BJ (cell line): ENCODE measurements around the gene GALNT17. TPM values are rescaled to one million over a fixed set of nuclear protein-coding genes. Genes with fewer than 3 reads are reported as not detected.

Experiments
- CTCF ChIA-PET: fragments of 350-600 bp; formaldehyde crosslinking; extraction: SDS; loops from one replicate; lab custom pipeline; 2021; ENCODE audit warnings: antibody characterized with exemption, inconsistent platforms; lab: Yijun Ruan, JAX
- POLR2A ChIA-PET: fragments of 300-600 bp; sonication (Branson Sonifier 250); formaldehyde crosslinking; extraction: SDS; loops from one replicate; lab custom pipeline; 2021; ENCODE audit warnings: antibody characterized with exemption; lab: Charles Lee
- DNase-seq: peaks from one replicate; pipeline ENCODE4 v3.0.0-alpha.2; 2011; ENCODE audit warnings: low read depth
- H3K27me3 ChIP-seq: 2 replicates; pipeline ENCODE4 v1.6.0; 2011; ENCODE audit warnings: low read length; ENCODE audit not compliant: control insufficient read depth, insufficient read depth
- H3K36me3 ChIP-seq: 2 replicates; pipeline ENCODE4 v1.5.1; 2011; ENCODE audit warnings: low read length; ENCODE audit not compliant: control insufficient read depth, insufficient read depth
- H3K4me3 ChIP-seq: 2 replicates; pipeline ENCODE4 v1.5.1; 2011; ENCODE audit warnings: low read depth, mild to moderate bottlenecking, control low read depth, low read length
- CTCF ChIP-seq: IDR thresholded peaks from 2 replicates; pipeline ENCODE4 v1.5.1; 2011; ENCODE audit warnings: low read depth, mild to moderate bottlenecking, control low read depth, inconsistent platforms, low read length, moderate library complexity; ENCODE audit not compliant: insufficient read depth
- polyA plus RNA-seq: library from polyadenylated mRNA; depleted of rRNA; stranded (reverse); fragments of >200 nt; gene quantifications from 2 replicates; pipeline ENCODE4 v1.2.3, GENCODE V29; 2011

The GALNT17 gene
- polyA plus RNA-seq, 1 experiment, result not detected

- ChIA-PET POLR2A (no interaction called here), CTCF (no interaction called here)
- Histone ChIP-seq H3K4me3 (no peak overlapping the region), H3K27me3 (no peaks in the 10 kb centered on the region), H3K36me3 (no peaks in the 10 kb centered on the region)
- TF ChIP-seq CTCF, result no peak
- DNase-seq, result no peak
These were observed 466.6 kb downstream of the GALNT17 start for GRCh38 chr7:71598553-71598952.

- Histone ChIP-seq H3K4me3 (no peak overlapping the region), H3K36me3 (no peaks in the 10 kb centered on the region), H3K27me3 (no peaks in the 10 kb centered on the region)
- ChIA-PET POLR2A (no interaction called here), CTCF (no interaction called here)
- DNase-seq, result no peak
- TF ChIP-seq CTCF, result no peak
These were observed 469.9 kb downstream of the GALNT17 start for GRCh38 chr7:71601851-71602250.

- ChIA-PET CTCF (interaction anchor here (0.7 kb wide), 1 partner anchor 362 kb away, joined by 3 read pairs; no protein-coding TSS in a partner anchor), POLR2A (no interaction called here)
- H3K27me3 ChIP-seq, result no peaks in the 10 kb centered on the region
- no peak overlapping the region for H3K4me3 ChIP-seq
- TF ChIP-seq CTCF, result no peak
- no peak for DNase-seq
- H3K36me3 ChIP-seq, result no peaks in the 10 kb centered on the region
These were observed 473.0 kb downstream of the GALNT17 start for GRCh38 chr7:71604818-71605414.

GRCh38 chr7:71611986-71612385, 480.0 kb downstream of the GALNT17 start:
- POLR2A ChIA-PET, result no interaction called here
- H3K27me3 ChIP-seq, result no peaks in the 10 kb centered on the region
- no peak for DNase-seq
- no peak overlapping the region for H3K4me3 ChIP-seq
- TF ChIP-seq CTCF, result no peak
- no peaks in the 10 kb centered on the region for H3K36me3 ChIP-seq
- CTCF ChIA-PET, result no interaction called here

- H3K36me3 ChIP-seq, result no peaks in the 10 kb centered on the region
- POLR2A ChIA-PET, result no interaction called here
- no peaks in the 10 kb centered on the region for H3K27me3 ChIP-seq
- DNase-seq, result no peak
- CTCF ChIA-PET, result no interaction called here
- no peak for TF ChIP-seq CTCF
- no peak overlapping the region for H3K4me3 ChIP-seq
These were observed 481.0 kb downstream of the GALNT17 start for GRCh38 chr7:71612911-71613310.
